Panc1 (cell line): Measurements from ENCODE around the gene ANTXR2. TPM values are rescaled to one million over a fixed set of nuclear protein-coding genes. Genes with fewer than 3 reads are reported as not detected.

Experiments used
- ATAC-seq: fragments of 200-7000 bp; cut with Tn5 transposase; 2 replicates; pipeline ENCODE4 v1.9.1; 2020; ENCODE audit warnings: mild to moderate bottlenecking, moderate library complexity
- BruUV-seq: library from RNA; stranded (reverse); fragments of 400-500 nt; replicated peaks from 2 replicates; lab custom pipeline; 2021; lab: Mats Ljungman, UMichigan
- CTCF ChIA-PET: fragments of 300-600 bp; sonication (Branson Sonifier 250); formaldehyde crosslinking; loops from one replicate; lab custom pipeline; 2022; ENCODE audit warnings: antibody characterized with exemption; lab: Charles Lee
- POLR2A ChIA-PET: fragments of 300-600 bp; sonication (Branson Sonifier 250); formaldehyde crosslinking; loops from one replicate; lab custom pipeline; 2022; ENCODE audit warnings: antibody characterized with exemption; lab: Charles Lee
- DNase-seq: peaks from one replicate; pipeline ENCODE4 v3.0.0-alpha.2; 2010; ENCODE audit warnings: low read depth, low spot score
- H3K27ac ChIP-seq: 2 replicates; pipeline ENCODE4 v1.5.1; 2011; ENCODE audit warnings: mild to moderate bottlenecking, low read length, inconsistent platforms
- H3K27me3 ChIP-seq: fragments of 200-500 bp; sonication (Bioruptor generic); 2 replicates; pipeline ENCODE4 v1.6.0; 2014; ENCODE audit warnings: low read length, inconsistent platforms; ENCODE audit not compliant: control insufficient read depth, insufficient read depth
- H3K36me3 ChIP-seq: fragments of 200-500 bp; sonication (Bioruptor generic); 2 replicates; pipeline ENCODE4 v1.5.1; 2014; ENCODE audit warnings: inconsistent platforms, mild to moderate bottlenecking, low read length, moderate library complexity; ENCODE audit not compliant: control insufficient read depth, insufficient read depth
- H3K4me1 ChIP-seq: 2 replicates; pipeline ENCODE4 v1.5.1; 2011; ENCODE audit warnings: inconsistent platforms, mild to moderate bottlenecking, low read length, moderate library complexity; ENCODE audit not compliant: control insufficient read depth, insufficient read depth
- H3K4me3 ChIP-seq, 2 experiments: 2 replicates each; pipeline ENCODE4 v1.5.1; 2011 to 2012; ENCODE audit warnings: low read depth in 2 of 2, low read length in 2 of 2, mild to moderate bottlenecking in 2 of 2, inconsistent platforms in 1 of 2, moderate library complexity in 1 of 2
- H3K9me3 ChIP-seq: fragments of 200-500 bp; sonication (Bioruptor generic); 2 replicates; pipeline ENCODE4 v1.5.1; 2014; ENCODE audit warnings: low read depth, mild to moderate bottlenecking, inconsistent platforms, low read length, moderate library complexity; ENCODE audit not compliant: control insufficient read depth, insufficient read depth
- CTCF ChIP-seq: fragments of 450-650 bp; IDR thresholded peaks from 2 replicates; pipeline ENCODE4 v1.5.1; 2017; ENCODE audit warnings: mild to moderate bottlenecking
- POLR2AphosphoS5 ChIP-seq: IDR thresholded peaks from 2 replicates; pipeline ENCODE4 v1.6.1; 2012; ENCODE audit warnings: mild to moderate bottlenecking, low read depth, low read length, moderate library complexity
- SIN3A ChIP-seq: IDR thresholded peaks from 2 replicates; pipeline ENCODE4 v1.6.1; 2012; ENCODE audit warnings: low read depth, mild to moderate bottlenecking, low read length, moderate library complexity, borderline replicate concordance; ENCODE audit not compliant: insufficient read depth
- TCF7L2 ChIP-seq: IDR thresholded peaks from 2 replicates; pipeline ENCODE4 v1.6.1; 2011; ENCODE audit warnings: mild to moderate bottlenecking, low read depth, low read length, inconsistent platforms
- in situ Hi-C: cut with HindIII; loops from 2 replicates; pipeline ENCODE4 v1.10.0; 2016; ENCODE audit warnings: low sequenced_read_pairs, low pct_unique_long_range_greater_than_20kb
- intact Hi-C: fragments of 100-400 bp; cut with micrococcal nuclease; formaldehyde crosslinking; loops from one replicate; pipeline ENCODE4 v1.10.0; 2022; ENCODE audit not compliant: unreplicated experiment
- total RNA-seq: library from RNA; stranded (reverse); gene quantifications from one replicate; pipeline ENCODE4 v1.2.1, GENCODE V29; 2021; ENCODE audit not compliant: unreplicated experiment
- TF ChIP-seq, protein P1 (sequence below), 2 experiments: IDR thresholded peaks; 2 replicates each; pipeline ENCODE4 v1.6.1; 2011 to 2012; ENCODE audit warnings: low read depth in 2 of 2, control low read depth in 1 of 2, low read length in 1 of 2, mild to moderate bottlenecking in 1 of 2, moderate library complexity in 1 of 2; ENCODE audit not compliant: insufficient read depth in 1 of 2

Gene ANTXR2
- total RNA-seq, 1 experiment from 2014 or later, result 27.8 TPM

DNA sequence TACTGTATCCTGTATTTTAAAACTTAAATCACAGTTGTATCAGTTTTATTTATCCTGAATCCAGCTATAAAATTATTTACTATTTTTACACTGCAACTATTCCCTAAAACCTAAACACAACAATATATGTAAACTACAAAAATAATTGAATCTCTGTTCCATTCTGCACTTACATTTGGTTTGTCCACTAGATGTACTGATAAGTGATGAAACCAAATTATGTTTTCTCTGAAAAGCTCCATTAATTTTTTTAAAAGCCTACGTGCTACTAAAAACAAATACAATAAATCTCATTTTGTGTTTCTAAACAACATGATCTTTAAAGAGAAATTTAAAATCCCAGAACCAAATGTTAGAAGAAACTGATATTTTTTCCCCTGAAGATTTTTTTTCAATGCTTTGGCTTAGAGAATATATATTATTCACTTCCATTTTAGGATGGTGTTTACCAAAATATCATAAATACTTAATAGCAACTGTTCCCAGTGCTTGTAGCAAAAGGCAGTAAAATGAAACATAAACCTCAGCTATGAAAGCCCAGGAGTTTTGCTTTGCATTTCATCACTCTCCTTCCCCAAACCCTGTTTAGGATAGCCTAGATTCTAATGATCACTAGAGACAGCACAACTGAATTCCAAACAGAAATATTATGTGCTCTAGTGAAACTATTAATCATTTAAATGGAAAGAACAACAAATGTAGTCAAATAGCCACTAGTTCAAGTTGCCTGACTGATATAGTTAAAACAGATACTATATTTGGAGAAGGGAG lies 19.7 kb downstream of the ANTXR2 start:
- DNase-seq (no peak), ATAC-seq (no peak)
- TF ChIP-seq SIN3A, result no peak
- Histone ChIP-seq H3K27ac (no peak overlapping the region), H3K4me1 (no peaks in the 10 kb centered on the region), H3K4me3 (no peak overlapping the region), H3K36me3 (peaks cover 31% of the 10 kb centered on the region), H3K27me3 (no peaks in the 10 kb centered on the region), H3K9me3 (no peaks in the 10 kb centered on the region)
- ChIA-PET CTCF (no interaction called here), POLR2A (no interaction called here)
- in situ Hi-C loops (no loop called here), intact Hi-C loops (no loop called here)
- BruUV-seq, result no TSS peak

DNA sequence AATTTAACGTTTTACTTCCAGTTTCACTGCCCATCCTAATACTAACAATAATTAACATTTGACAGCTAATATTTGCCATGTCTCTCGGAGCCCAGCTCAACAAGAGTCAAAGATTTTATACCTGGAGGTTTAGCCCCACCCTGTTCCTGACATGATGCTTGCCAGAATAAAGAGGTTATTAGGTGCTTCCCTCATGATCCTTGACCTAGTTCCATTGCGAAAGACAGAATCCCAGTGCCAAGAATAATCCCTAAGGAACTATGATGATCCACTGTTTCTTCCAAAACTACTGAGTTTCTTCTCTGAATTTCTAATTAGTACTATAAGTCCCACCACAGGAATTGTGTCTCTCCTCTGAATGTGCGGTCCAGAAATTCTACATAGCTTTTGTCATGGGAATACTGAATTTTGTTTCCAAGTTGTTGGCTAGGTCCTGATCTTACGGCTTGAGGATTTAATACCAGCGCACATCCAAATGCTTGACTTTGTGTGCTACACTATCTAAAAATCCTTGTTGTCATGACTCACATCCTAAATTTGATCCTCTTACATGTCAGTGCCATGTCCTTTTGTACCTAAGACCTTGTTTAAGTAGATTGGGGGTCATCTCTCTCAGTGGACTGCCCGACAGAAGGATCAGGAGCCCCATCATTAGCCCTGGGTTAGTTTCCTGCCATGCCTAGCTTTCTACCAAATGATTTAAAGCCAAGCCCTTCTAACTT lies 23.1 kb downstream of the ANTXR2 start:
- intact Hi-C loops, result no loop called here
- H3K27ac ChIP-seq, result no peak overlapping the region
- no peaks in the 10 kb centered on the region for H3K9me3 ChIP-seq
- H3K27me3 ChIP-seq, result no peaks in the 10 kb centered on the region
- CTCF ChIA-PET, result no interaction called here
- DNase-seq, result no peak
- POLR2A ChIA-PET, result no interaction called here
- BruUV-seq, result no TSS peak
- TF ChIP-seq CTCF, result no peak
- no peak for TF ChIP-seq POLR2AphosphoS5
- no peak for TF ChIP-seq TCF7L2
- TF ChIP-seq, protein P1, sequence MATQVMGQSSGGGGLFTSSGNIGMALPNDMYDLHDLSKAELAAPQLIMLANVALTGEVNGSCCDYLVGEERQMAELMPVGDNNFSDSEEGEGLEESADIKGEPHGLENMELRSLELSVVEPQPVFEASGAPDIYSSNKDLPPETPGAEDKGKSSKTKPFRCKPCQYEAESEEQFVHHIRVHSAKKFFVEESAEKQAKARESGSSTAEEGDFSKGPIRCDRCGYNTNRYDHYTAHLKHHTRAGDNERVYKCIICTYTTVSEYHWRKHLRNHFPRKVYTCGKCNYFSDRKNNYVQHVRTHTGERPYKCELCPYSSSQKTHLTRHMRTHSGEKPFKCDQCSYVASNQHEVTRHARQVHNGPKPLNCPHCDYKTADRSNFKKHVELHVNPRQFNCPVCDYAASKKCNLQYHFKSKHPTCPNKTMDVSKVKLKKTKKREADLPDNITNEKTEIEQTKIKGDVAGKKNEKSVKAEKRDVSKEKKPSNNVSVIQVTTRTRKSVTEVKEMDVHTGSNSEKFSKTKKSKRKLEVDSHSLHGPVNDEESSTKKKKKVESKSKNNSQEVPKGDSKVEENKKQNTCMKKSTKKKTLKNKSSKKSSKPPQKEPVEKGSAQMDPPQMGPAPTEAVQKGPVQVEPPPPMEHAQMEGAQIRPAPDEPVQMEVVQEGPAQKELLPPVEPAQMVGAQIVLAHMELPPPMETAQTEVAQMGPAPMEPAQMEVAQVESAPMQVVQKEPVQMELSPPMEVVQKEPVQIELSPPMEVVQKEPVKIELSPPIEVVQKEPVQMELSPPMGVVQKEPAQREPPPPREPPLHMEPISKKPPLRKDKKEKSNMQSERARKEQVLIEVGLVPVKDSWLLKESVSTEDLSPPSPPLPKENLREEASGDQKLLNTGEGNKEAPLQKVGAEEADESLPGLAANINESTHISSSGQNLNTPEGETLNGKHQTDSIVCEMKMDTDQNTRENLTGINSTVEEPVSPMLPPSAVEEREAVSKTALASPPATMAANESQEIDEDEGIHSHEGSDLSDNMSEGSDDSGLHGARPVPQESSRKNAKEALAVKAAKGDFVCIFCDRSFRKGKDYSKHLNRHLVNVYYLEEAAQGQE (IDR thresholded peaks at IDR 0.05; ENCODE audit: insufficient read depth in 1 of 2, low read depth in 2 of 2, low read length in 1 of 2), result no peak
- no peak for TF ChIP-seq SIN3A
- in situ Hi-C loops, result no loop called here
- no peak overlapping the region for H3K4me3 ChIP-seq
- H3K36me3 ChIP-seq, result peaks cover 24% of the 10 kb centered on the region
- ATAC-seq, result no peak
- H3K4me1 ChIP-seq, result no peaks in the 10 kb centered on the region
